ENCODE data around the gene LATS1.

The LATS1 gene

DNA sequence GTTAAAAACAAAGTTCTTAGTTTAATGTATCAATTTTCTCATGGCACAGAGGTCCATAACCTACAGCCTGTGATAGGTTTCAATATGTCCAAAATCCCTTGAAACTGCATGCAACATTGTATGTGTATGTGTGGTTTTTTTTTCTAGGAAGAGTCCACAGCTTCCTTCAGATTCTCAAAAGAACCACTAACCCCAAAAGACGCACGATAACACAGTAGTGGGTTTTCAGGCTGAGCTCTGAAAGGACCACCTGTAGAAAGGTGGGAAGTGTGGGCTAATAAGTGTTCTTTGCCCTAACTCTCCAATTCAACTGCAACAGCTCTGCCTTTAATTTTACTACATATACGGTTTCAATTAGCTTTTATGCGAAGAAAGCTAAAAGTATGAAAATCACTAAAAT, 57.9 kb downstream of the LATS1 start:
- no peak for DNase-seq (ENCODE audit: low read depth in 2 of 2)

DNA sequence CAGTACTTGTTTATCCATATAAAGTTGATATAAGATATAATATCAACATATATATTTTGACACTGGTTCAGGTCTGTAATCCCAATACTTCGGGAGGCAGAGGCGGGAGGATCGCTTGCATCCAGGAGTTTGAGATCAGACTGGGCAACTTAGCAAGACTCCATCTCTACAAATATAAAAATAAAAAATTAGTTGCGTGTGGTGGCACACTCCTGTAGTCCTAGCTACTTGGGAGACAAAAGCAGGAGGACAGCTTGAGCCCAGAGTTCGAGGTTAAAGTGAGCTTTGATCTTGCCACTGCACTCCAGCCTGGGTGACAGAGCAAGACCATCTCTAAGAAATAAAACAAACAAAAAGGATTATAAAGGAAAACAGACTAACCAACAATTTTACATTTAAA, 60.5 kb downstream of the LATS1 start:
- DNase-seq (ENCODE audit: low read depth in 2 of 2) = no peak

DNA sequence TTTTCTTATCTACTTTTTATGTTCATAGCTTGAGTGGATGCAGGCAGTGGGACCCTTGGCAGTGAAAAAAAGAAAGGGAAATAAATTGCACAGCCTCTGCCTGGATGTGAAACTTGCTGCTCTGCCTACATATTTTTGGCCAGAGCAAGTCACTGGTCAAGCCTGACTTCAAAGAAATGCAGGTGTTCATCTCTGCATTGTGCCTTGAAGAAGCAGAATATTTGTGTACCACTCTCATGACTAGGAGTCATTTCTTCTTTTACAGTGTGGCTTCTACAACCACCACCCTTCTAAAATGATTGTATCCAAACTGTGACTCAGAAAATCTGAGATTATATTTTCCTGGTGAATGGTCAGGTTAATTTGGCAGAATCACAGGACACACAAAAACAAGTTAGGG, 66.8 kb downstream of the LATS1 start:
- DNase-seq (ENCODE audit: low read depth in 2 of 2) = no peak

- peak; percentile 88 to 89 for DNase-seq (ENCODE audit: low read depth in 2 of 2)
Measured at GRCh38 chr6:149648148-149649145, 69.5 kb downstream of the LATS1 start, which contains the start of gene KATNA1. TSS of gene KATNA1 (minus strand) at chr6:149648714. CDS start at chr6:149638547, 10,167 bp downstream.

- DNase-seq (ENCODE audit: low read depth in 2 of 2) = no peak
Measured at GRCh38 chr6:149646599-149646998, 71.3 kb downstream of the LATS1 start.

DNA sequence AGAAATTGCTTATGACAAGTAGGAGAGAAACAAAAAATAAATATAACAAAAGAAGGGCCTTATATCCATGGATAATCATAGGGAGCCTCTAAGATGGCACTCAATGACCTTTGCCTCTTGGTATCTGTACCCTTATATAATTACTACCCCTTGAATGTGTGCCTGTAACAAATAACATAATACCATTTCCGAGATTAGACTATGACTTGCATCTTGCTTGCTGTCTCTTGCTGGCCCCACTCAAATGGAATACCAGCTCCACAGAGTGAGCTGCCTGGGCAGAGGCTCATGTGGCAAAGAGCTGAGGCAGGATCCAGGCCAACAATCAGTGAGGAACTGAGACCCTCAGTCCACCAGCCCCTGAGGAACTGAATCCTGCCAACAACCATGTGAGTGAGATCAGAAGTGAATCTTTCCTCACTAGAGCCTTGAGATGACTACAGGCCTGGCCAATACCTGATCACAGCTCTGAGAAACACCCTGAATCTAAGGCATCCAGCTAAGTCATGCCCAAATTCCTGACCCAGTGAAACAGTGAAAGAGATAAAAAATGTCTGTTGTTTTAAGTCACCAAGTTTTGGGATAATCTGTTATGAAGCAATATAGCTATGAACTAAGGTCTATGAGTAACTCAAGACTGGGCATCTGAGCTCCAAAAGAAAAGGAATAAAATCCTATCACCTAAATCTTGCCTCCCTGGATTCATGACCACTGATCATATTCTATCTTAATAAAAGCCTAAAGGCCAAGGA, 74.9 kb downstream of the LATS1 start:
- DNase-seq (ENCODE audit: low read depth in 2 of 2) = no peak

GRCh38 chr6:149636124-149636523, 81.8 kb downstream of the LATS1 start:
- DNase-seq (ENCODE audit: low read depth in 2 of 2) = no peak

DNA sequence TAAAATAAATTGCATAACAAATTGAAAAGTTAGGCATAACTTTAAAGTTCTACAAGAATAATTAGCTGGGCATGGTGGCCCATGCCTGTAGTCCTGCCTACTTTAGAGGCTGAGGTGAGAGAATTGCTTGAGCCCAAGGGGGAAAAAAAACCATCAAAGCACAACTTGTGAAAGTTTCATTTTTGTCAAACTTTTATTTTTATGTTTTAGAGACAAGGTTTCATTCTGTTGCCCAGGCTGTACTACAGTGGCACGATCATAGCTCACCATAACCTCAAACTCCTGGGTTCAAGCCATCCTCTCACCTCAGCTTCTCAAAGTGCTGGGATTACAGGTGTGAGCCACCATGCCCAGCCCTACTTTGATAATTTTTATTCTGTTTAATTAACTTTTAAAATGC, 83.6 kb downstream of the LATS1 start:
- DNase-seq (ENCODE audit: low read depth in 2 of 2) = no peak

DNA sequence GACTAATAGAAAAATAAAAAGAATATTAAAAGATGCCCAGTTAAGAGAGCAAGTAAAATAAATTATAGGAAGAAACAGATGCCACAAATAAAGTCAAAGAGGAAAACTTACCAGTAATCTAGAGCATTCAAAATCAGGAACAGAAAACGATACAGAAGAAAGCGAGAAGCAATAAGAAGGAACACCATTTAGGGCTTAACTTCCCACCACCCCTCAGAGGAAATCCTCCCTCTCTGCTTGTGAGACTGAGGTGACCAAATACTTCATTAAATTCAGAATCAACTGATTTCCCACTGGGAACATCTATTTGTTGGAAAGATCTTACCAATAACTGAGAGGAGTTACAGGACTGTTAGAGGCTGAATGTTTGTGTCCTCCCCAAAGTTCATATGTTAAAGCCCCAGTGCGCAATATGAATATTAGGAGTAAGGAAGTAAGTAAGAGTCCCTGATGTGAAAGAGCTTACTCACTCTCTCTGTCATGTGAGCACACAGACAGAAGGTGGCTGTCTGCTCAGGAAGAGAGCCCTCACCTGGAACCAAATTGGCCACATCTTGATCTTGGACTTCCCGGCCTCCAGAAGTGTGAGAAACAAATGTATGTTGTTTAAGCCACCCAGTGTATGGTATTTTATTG, 88.9 kb downstream of the LATS1 start:
- no peak for DNase-seq (ENCODE audit: low read depth in 2 of 2)

DNA sequence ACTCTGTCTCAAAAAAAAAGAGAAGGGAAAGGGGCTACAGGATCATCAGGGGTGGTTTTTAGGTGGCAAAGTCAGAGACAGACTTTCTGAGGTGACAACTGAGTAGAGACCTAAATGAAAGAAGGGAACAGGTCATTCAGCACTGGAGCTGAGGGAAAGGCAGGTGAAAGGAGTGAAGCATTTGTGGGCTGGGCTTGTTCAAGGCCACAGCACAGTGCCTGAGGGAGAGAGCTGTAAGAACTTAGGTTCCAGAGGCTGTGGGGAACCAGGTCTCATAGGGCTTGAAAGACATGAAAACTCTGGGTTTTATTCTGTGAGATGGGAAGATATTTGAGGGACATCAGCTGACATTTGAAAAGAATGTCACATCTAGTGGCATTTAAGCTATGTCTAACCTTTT, 90.2 kb downstream of the LATS1 start:
- no peak for DNase-seq (ENCODE audit: low read depth in 2 of 2)

- no peak for DNase-seq (ENCODE audit: low read depth in 2 of 2)
Measured at GRCh38 chr6:149615805-149616204, 102.1 kb downstream of the LATS1 start.

DNA sequence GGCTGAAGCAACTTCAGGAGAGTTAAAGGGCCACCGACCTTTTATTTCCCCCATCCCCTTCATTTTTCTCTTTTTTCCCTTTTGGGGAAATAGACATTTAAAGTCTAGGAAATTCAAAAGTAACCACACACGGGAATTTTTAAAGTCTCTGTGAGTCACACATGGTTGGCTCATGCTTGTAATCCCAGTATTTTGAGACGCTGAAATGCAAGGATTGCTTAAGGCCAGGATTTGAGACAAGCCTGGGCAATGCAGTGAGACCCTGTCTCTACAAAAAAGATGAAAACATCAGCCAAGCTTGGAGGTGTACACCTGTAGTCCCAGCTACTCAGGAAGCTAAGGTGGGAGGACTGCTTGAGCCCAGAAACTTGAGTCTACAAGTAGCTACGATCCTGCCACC, 103.6 kb downstream of the LATS1 start:
- no peak for DNase-seq (ENCODE audit: low read depth in 2 of 2)

DNA sequence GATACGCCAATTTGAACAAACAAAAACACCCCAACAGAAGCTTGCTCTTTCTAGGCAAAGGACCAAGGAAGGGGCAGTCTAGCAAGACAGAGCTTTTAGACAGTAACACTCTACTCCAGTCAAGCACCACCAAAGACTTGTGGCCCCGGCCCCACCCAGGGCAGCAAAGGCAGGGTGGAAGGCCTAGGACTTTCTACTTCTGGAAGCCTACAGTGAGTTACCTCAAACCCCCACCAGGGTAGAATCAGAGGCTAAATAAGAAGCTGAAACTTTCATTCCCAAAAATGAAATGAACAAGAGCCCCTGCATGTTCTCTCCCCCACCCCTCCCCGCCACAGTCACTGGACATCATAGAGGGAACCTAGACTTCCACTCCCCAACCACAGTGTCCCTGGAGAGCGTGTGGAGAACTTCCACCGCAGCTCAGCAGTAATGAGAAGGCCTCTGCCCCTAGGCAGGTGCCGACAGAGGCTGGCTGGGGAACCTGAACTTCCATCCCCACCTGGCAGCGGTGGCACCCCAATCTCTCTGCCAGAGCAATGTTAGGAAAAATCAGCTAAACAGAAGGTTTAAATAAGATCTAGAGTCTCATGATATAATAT, 109.4 kb downstream of the LATS1 start:
- DNase-seq (ENCODE audit: low read depth in 2 of 2) = no peak
